ENCODE data around the gene SPECC1.

DNA sequence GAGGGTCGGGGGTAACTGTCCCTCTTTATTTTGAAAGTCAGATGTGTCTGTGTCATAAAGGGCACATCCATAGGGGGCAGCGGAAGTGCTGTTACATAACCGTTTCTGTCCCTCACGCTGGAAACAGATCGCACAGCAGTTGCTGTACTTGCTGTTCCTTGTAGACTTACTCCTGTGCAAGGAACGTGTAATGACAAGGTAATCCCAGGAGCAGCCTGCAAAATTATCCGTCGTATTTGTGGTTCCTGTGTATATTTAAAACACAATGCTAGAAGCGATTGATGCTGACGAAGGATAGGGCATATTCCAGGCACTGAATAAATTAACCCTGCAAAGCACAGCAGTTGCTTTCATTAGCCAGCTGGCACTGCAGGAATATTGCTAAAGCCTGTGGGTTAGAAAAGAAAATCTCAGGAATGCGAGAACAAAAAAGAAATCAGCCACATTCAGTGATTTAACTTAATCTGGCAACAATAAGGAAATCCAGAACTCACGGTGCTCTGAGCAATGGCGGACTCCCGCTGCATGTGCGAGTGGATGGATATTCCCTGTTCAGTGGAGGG is 76.2 kb downstream of the SPECC1 start:
- TF ChIP-seq EZH2 (IDR thresholded peaks at IDR 0.05; ENCODE audit: insufficient read depth, poor library complexity, severe bottlenecking) (no peak), EZH2phosphoT487 (IDR thresholded peaks at IDR 0.05; ENCODE audit: insufficient read depth, low read depth) (no peak)

Data from GM23248 (cell line).